Measurements from ENCODE around the gene GJA3. TPM values are rescaled to one million over a fixed set of nuclear protein-coding genes. Genes with fewer than 3 reads are reported as not detected.

GJA3 gene
- total RNA-seq, 1 experiment from 2014 or later, result 0.43 TPM

- intact Hi-C loops (cut with micrococcal nuclease; ENCODE audit: unreplicated experiment), result no loop called here
- no TSS peak for BruUV-seq (replicated peaks)
- no peaks in the 10 kb centered on the region for H3K9me3 ChIP-seq (ENCODE audit: low read depth, low read length, poor library complexity, severe bottlenecking)
- H3K4me1 ChIP-seq (ENCODE audit: insufficient read depth, low read length, poor library complexity, severe bottlenecking), result peaks cover 18% of the 10 kb centered on the region
- DNase-seq (ENCODE audit: low spot score), result no peak
- TF ChIP-seq EZH2 (IDR thresholded peaks at IDR 0.05; ENCODE audit: borderline replicate concordance, low read depth, low read length, poor library complexity, severe bottlenecking) (no peak), CTCF (conservative IDR thresholded peaks at IDR 0.05; ENCODE audit: low read depth, low read length) (no peak)
- POLR2A ChIA-PET (ENCODE audit: low non-redundant PET), result no interaction called here
- H3K36me3 ChIP-seq (ENCODE audit: insufficient read depth, low read length, poor library complexity, severe bottlenecking), result no peaks in the 10 kb centered on the region
- CTCF ChIA-PET, result interaction anchor here (0.7 kb wide), 1 partner anchor 24 kb away, joined by 3 read pairs; no protein-coding TSS in a partner anchor
- no peak overlapping the region for H3K4me3 ChIP-seq (ENCODE audit: low read depth, low read length, poor library complexity, severe bottlenecking)
- no peaks in the 10 kb centered on the region for H3K27me3 ChIP-seq (replicated peaks; ENCODE audit: insufficient read depth, low read depth, low read length, poor library complexity)
- H3K27ac ChIP-seq (ENCODE audit: low read depth, low read length, poor library complexity, severe bottlenecking), result no peak overlapping the region
These were observed 12.4 kb upstream of the GJA3 start for GRCh38 chr13:20173116-20173746.

DNA sequence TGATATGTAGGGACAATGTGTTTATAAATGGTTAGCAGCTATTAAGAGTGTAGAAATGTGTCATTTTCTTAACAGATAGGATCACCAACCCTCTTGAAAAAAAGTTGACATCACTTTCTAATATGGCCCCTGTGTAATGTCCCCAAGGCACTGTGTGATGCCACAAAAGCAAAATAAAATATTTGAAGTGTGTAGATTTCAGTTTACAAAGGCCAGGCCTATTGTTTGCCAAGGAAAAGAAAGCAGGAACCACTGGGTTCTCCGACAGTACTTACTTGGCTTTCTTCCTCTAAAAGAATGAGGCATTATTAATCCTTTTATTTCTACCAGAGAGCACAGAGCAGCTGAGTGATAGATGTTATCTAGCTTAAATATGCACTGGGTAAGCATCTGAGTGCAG is 10.5 kb upstream of the GJA3 start:
- H3K36me3 ChIP-seq (ENCODE audit: insufficient read depth, low read length, poor library complexity, severe bottlenecking), result no peaks in the 10 kb centered on the region
- no peak overlapping the region for H3K27ac ChIP-seq (ENCODE audit: low read depth, low read length, poor library complexity, severe bottlenecking)
- BruUV-seq (replicated peaks), result no TSS peak
- no peak overlapping the region for H3K4me3 ChIP-seq (ENCODE audit: low read depth, low read length, poor library complexity, severe bottlenecking)
- peaks cover 18% of the 10 kb centered on the region for H3K4me1 ChIP-seq (ENCODE audit: insufficient read depth, low read length, poor library complexity, severe bottlenecking)
- intact Hi-C loops (cut with micrococcal nuclease; ENCODE audit: unreplicated experiment), result no loop called here
- H3K9me3 ChIP-seq (ENCODE audit: low read depth, low read length, poor library complexity, severe bottlenecking), result no peaks in the 10 kb centered on the region
- POLR2A ChIA-PET (ENCODE audit: low non-redundant PET), result interaction anchor here (0.7 kb wide), 1 partner anchor 495 kb away, joined by 3 read pairs; no protein-coding TSS in a partner anchor
- H3K27me3 ChIP-seq (replicated peaks; ENCODE audit: insufficient read depth, low read depth, low read length, poor library complexity), result no peaks in the 10 kb centered on the region
- no peak for DNase-seq (ENCODE audit: low spot score)
- TF ChIP-seq CTCF (conservative IDR thresholded peaks at IDR 0.05; ENCODE audit: low read depth, low read length) (no peak), EZH2 (IDR thresholded peaks at IDR 0.05; ENCODE audit: borderline replicate concordance, low read depth, low read length, poor library complexity, severe bottlenecking) (no peak)
- CTCF ChIA-PET, result no interaction called here

DNA sequence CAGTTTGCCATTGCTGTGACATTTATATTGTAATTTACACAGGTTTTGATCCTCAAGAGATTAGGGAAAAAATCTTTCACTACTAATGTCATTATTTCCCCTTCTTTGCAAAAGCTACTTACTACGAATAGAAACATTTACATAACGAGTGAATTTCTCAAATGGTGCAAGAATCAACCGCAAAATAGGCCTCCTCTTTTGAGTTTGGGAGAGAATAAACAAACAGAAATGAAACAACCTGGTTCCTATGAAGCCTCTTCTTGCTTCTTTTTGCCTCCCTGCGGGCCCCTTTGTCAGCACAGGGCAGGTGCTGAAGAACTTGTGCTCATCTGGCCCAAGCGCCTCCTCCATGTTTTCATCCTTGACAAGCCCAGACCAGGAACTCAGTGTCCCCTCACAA is 10.1 kb upstream of the GJA3 start:
- no peak for DNase-seq (ENCODE audit: low spot score)
- no TSS peak for BruUV-seq (replicated peaks)

More for the DNA sequence above, 10.1 kb upstream of the GJA3 start:
- Histone ChIP-seq H3K27ac (ENCODE audit: low read depth, low read length, poor library complexity, severe bottlenecking) (no peak overlapping the region), H3K9me3 (ENCODE audit: low read depth, low read length, poor library complexity, severe bottlenecking) (no peaks in the 10 kb centered on the region), H3K4me1 (ENCODE audit: insufficient read depth, low read length, poor library complexity, severe bottlenecking) (peaks cover 18% of the 10 kb centered on the region), H3K4me3 (ENCODE audit: low read depth, low read length, poor library complexity, severe bottlenecking) (no peak overlapping the region), H3K36me3 (ENCODE audit: insufficient read depth, low read length, poor library complexity, severe bottlenecking) (no peaks in the 10 kb centered on the region), H3K27me3 (replicated peaks; ENCODE audit: insufficient read depth, low read depth, low read length, poor library complexity) (no peaks in the 10 kb centered on the region)
- TF ChIP-seq EZH2 (IDR thresholded peaks at IDR 0.05; ENCODE audit: borderline replicate concordance, low read depth, low read length, poor library complexity, severe bottlenecking) (no peak), CTCF (conservative IDR thresholded peaks at IDR 0.05; ENCODE audit: low read depth, low read length) (no peak)
- ChIA-PET CTCF (no interaction called here), POLR2A (ENCODE audit: low non-redundant PET) (interaction anchor here (0.7 kb wide), 1 partner anchor 495 kb away, joined by 3 read pairs; no protein-coding TSS in a partner anchor)
- intact Hi-C loops (cut with micrococcal nuclease; ENCODE audit: unreplicated experiment), result no loop called here

Data from A673 (cell line).